HL-60 (cell line): Measurements from ENCODE around the gene AK4.

Source experiments
- CTCF ChIP-seq: IDR thresholded peaks from one replicate; pipeline ENCODE4 v1.5.1; 2011; ENCODE audit warnings: low read length, control low read depth, inconsistent platforms; ENCODE audit not compliant: insufficient read depth
- GABPA ChIP-seq: IDR thresholded peaks from 2 replicates; pipeline ENCODE4 v1.6.1; 2012; ENCODE audit warnings: low read depth
- POLR2AphosphoS5 ChIP-seq: IDR thresholded peaks from 2 replicates; pipeline ENCODE4 v1.6.1; 2012; ENCODE audit warnings: low read depth
- REST ChIP-seq: IDR thresholded peaks from 2 replicates; pipeline ENCODE4 v1.6.1; 2012; ENCODE audit warnings: low read depth; ENCODE audit not compliant: insufficient replicate concordance
- SPI1 ChIP-seq: IDR thresholded peaks from 2 replicates; pipeline ENCODE4 v1.6.1; 2012; ENCODE audit warnings: low read depth, mild to moderate bottlenecking, borderline replicate concordance

- no peak for TF ChIP-seq POLR2AphosphoS5
- TF ChIP-seq CTCF = no peak
- no peak for TF ChIP-seq REST
- no peak for TF ChIP-seq SPI1
- no peak for TF ChIP-seq GABPA
Observed at GRCh38 chr1:65138524-65138923, 9.5 kb upstream of the AK4 start.
